Pulmonary artery endothelial cell (primary cell): Measurements from ENCODE around the gene FYN. TPM values are rescaled to one million over a fixed set of nuclear protein-coding genes. Genes with fewer than 3 reads are reported as not detected.

Experiments used
- DNase-seq: peaks from one replicate; pipeline ENCODE4 v3.0.0-alpha.2; 2011; ENCODE audit warnings: low read depth, low spot score
- total RNA-seq: library from RNA; depleted of rRNA; stranded (reverse); fragments of >200 nt; gene quantifications from 2 replicates; pipeline ENCODE4 v1.2.3, GENCODE V29; 2014

FYN gene
- total RNA-seq, 1 donor from 2014 or later, result 140 TPM

- DNase-seq, result no peak
Observed at GRCh38 chr6:111884068-111884467, 10.8 kb upstream of the FYN start.

GRCh38 chr6:111880181-111880888, 7.1 kb upstream of the FYN start:
- no peak for DNase-seq

DNA sequence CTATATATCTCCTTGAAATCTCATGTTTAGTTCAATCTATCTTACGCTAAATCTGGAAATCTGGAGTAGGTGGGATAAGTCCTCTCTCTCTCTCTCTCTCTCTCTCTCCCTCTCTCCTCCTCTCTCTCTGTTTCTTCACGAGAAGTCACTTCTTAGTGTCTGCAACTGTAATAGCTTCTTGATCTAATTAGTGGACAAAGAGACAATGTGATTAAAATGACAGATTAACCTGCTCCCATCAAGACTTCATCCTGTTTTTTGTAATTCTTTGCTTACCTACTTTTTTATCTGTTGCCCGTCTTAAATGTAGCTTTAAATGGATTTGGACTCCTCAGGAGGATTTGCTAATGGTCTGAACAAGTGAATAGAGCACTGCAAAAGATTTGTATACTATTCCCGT, 2.5 kb upstream of the FYN start:
- DNase-seq, result no peak

GRCh38 chr6:111874025-111874415, 768 bp upstream of the FYN start:
- DNase-seq, result peak; percentile 24

GRCh38 chr6:111872401-111873177, 663 bp downstream of the FYN start:
- DNase-seq, result no peak

GRCh38 chr6:111871725-111872400, 1.4 kb downstream of the FYN start:
- DNase-seq, result no peak

GRCh38 chr6:111871207-111871606, 2.0 kb downstream of the FYN start:
- no peak for DNase-seq

- no peak for DNase-seq
Observed at GRCh38 chr6:111870742-111871064, 2.5 kb downstream of the FYN start.

- DNase-seq, result no peak
Observed at GRCh38 chr6:111870051-111870741, 3.1 kb downstream of the FYN start.

DNA sequence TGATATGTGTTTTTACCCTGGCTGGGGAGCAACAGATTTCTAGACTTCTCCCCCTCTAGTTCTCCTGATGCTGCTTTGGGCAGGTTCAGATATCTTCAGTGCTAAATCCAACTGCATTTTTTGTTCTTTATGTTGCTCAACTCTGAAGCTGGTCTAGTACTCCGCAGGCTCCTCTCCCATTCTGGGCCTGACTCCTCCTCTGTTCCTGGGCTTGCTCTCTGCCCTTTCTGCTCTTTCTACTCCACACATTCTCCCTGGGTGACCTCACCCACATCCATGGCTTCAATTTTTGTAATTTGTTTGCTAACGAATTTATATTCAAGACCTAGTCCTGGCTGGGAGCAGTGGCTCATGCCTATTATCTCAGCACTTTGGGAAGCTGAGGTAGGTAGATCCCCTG, 6.4 kb downstream of the FYN start:
- no peak for DNase-seq

DNA sequence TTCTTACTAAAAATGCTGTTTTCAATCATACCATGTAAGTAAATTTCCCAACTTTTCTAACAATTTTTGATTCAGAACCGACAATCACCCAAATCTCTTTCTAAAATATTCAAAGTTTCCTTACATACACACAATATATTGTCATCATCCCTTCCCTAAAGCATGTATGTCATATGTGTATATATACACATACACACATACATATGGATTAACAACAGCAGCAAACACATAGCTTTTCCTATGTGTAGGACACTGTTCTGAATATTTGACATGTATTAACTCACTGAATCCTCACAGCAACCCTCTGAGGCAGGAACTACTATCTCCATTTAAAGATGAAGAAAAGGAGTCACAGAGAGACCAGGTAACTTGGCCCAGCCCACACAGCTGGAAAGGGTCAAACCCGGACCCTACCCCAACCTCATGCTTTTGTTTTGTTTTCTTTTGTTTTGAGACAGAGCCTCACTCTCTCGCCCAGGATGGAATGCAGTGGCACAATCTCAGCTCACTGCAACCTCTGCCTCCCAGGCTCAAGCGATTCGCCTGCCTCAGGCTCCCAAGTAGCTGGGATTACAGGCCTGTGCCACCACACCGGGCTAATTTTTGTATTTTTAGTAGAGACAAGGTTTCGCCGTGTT, 7.2 kb downstream of the FYN start:
- no peak for DNase-seq

DNA sequence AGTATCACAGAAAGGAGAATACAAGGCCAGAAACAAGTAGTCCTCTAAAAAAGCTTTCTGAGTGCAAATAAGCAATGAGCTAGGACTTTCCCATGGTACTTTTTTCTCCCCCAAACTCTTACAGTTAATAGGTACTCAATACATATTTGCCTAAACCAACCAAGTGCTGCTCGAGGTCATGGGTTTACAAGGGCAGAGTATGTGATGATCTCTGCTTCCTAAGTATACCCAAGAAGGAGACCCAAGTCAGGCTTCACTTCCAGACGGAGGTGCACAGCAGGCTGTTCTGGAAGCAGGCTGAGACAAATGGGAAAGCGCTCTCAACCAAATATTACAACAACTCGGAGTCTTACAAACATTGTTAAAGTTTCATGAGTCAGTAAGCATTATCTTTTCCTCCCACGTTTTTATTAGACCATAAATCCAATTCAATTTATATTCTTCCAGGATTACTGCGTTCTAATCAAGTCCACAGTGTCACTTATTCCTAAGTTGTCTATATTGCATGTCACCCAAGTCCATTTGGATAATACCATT, 8.1 kb downstream of the FYN start:
- no peak for DNase-seq

DNA sequence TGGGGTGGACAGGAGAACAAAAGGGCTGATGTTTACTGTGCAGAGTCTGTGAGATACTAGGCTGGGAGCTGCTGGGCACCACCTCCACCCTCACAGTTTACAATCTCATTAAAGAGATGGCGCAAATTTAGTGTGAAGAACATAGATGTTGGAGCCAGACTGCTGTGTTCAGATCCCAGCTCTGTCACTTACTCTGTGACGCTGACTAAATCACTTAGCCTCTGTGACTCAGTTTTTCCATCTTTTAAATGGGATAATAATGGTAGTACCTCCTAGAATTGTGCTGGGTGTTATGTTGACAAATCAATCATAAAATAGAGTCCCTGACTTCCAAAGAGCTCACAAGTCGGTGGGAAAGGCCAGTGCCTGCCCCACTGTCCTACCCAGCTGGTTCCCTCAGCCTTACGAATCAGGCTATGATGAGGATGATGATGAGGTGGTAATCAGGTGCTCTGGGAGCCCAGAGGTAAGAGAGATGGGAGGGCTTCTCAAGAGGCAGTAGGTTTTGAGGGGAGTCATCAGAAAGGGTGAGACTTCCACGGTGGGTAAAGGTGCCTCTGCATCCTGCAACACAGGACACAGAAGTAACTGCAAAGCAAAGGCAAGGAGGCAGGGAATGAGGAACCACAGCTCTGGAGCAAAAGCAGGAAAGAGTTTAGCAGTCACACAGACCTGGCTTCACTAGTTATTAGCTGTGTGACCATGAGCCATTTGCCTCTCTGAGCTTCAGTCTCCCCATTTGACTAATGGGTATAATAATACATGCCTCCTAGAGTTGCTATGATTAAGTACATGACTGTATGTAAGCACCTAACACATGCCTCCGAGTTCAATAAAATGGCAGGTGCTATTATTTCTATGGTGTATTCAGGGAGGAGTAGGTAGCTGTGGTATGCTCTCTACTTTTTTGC, 8.9 kb downstream of the FYN start:
- DNase-seq, result no peak

DNA sequence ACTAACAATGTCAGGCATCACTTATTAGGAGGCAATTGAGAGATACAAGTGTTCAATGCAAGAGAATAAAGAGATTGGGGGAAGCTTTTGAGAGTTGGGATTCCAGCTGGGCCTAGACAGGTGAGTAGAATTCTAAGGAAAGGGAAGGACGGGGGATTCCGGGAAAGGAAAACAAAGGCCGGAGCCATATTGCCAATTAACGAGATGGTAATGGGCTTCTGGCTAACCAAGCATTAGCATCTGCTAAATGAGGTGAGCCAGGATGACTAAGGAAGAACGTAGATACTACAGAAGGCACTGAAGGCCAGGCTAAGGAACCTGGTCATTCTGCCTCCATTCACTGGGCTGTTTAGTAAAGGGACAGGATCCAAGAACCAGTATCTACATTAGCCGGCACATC, 10.5 kb downstream of the FYN start:
- no peak for DNase-seq

DNA sequence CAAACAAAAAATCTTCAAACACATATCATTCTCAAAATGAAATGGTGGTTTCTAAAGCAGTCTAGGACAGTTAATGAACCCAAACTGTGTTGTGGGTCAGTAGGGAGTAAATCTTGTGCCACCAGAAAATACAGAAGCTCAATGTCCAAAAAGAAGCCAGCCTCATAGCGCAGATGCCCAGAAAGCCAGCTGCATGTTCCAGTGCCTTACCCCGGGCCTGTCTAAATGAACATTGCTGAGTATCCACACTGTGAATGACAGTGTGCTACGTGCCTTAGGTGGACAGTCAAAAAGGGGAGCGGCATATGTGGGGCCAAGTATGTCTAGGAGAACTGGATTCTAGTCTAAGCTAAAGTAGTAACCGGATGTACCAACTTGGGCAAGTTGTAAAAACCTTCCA, 10.9 kb downstream of the FYN start:
- no peak for DNase-seq

GRCh38 chr6:111861431-111861885, 11.8 kb downstream of the FYN start:
- no peak for DNase-seq

DNA sequence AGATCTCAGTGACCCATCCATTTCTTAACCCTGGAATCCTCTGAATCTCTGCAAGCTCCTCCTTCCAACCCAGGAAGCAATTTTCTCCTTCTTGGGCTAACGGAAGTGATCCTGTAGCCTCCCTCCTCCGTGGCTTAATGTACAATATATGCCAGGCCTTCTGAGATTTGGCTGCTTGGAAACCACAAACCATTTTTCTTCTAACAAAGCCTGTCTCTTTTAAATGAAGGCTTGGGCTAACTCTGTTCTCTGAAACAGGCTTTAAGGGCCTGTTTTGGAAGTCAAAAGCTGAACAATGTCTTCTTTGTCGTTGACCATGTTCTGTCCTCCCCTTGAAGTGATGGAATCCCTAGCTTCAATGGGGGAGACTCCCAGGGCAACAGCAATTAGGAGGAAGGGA, 14.9 kb downstream of the FYN start:
- DNase-seq, result no peak

DNA sequence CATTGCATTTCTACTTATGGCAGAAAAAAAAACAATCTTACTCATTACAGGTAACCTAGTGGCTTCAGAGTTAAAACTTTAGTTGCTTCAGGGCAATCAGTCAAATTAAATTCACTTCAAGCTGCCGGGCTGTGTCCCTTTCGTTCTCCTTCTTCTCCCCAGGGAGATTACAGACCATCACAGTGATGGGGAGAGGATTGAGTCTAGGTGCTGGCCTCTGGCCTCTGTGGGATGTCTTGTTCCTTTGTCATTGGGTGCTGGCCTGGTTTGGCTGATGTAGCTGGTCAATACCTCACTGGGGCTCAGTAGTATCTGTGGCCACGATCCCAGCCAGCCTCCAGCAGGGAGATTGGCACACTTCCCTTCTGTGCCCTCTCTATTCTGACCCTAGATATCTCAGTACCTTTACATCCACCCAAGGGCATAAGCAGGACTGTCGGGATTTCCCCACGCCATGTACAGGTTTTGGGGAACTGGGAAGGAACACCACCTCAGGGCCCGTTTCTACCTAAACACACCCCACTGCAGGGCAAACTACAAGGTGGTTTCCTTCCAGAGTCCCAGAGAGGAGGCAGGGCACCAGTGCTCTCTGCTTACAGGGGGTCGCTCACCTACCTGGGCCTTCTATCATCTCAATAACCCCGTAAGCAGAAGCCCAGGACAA, 15.4 kb downstream of the FYN start:
- no peak for DNase-seq

DNA sequence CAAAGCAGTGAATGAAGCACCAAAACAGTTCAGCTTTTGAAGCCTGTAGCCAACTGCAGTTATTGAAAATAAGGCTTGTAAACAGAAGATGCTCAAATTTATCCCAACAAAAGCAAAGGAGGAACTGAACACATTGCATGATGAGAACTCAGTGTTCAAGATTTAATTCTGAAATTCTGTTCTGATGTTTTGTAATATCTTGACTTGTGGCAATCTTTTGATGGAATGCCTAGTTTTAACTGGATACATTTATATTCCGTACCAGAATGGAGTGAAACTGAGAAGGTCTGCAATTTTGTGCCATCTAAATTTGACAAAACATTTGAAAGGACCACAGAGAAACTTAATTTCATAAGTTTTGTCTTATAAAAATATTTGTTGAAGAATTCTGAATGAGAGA, 17.5 kb downstream of the FYN start:
- no peak for DNase-seq

GRCh38 chr6:111854683-111855082, 18.6 kb downstream of the FYN start:
- no peak for DNase-seq
